Measurements from ENCODE around the gene TMPO.

Gene TMPO

DNA sequence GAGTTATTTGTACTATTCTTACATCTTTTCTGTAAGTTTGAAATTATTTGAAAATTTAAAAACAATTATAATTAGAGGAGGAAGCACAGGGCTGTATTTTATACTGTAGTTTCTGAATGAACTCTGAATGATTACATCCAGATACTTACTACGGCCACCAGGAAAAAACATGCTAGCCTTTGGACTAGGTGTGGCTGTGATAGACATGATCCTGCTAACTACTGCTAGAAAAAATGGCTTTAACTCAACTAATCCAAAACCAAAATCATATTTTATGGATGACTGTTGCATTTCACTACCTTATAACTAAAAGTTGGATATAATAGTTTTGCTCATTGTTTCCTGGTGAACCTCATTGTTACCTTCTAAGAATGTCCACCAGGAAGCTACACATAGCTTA, 63.0 kb downstream of the TMPO start:
- no peak overlapping the region for H3K4me3 ChIP-seq (ENCODE audit: low read depth, low read length)
- no peaks in the 10 kb centered on the region for H3K27me3 ChIP-seq (ENCODE audit: control insufficient read depth, insufficient read depth, low read length)
- no peak overlapping the region for H3K4me2 ChIP-seq (ENCODE audit: low read length)
- H3K9me3 ChIP-seq (ENCODE audit: control insufficient read depth, low read length): no peaks in the 10 kb centered on the region
- H2AFZ ChIP-seq: peak overlapping the region; percentile 40
- no peaks in the 10 kb centered on the region for H3K79me2 ChIP-seq
- no peaks in the 10 kb centered on the region for H3K36me3 ChIP-seq (ENCODE audit: control insufficient read depth, insufficient read depth, low read length)
- no peak overlapping the region for H3K9ac ChIP-seq
- no peaks in the 10 kb centered on the region for H3K4me1 ChIP-seq
- no peak overlapping the region for H3K27ac ChIP-seq
- TF ChIP-seq, protein P1, sequence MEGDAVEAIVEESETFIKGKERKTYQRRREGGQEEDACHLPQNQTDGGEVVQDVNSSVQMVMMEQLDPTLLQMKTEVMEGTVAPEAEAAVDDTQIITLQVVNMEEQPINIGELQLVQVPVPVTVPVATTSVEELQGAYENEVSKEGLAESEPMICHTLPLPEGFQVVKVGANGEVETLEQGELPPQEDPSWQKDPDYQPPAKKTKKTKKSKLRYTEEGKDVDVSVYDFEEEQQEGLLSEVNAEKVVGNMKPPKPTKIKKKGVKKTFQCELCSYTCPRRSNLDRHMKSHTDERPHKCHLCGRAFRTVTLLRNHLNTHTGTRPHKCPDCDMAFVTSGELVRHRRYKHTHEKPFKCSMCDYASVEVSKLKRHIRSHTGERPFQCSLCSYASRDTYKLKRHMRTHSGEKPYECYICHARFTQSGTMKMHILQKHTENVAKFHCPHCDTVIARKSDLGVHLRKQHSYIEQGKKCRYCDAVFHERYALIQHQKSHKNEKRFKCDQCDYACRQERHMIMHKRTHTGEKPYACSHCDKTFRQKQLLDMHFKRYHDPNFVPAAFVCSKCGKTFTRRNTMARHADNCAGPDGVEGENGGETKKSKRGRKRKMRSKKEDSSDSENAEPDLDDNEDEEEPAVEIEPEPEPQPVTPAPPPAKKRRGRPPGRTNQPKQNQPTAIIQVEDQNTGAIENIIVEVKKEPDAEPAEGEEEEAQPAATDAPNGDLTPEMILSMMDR (IDR thresholded peaks at IDR 0.05): no peak

- Histone ChIP-seq H3K27ac (no peak overlapping the region), H3K4me1 (no peaks in the 10 kb centered on the region), H2AFZ (peak overlapping the region; percentile 40), H3K79me2 (no peaks in the 10 kb centered on the region), H3K4me2 (ENCODE audit: low read length) (no peak overlapping the region), H3K4me3 (ENCODE audit: low read depth, low read length) (no peak overlapping the region), H3K27me3 (ENCODE audit: control insufficient read depth, insufficient read depth, low read length) (no peaks in the 10 kb centered on the region), H3K9me3 (ENCODE audit: control insufficient read depth, low read length) (no peaks in the 10 kb centered on the region), H3K36me3 (ENCODE audit: control insufficient read depth, insufficient read depth, low read length) (no peaks in the 10 kb centered on the region), H3K9ac (no peak overlapping the region)
- TF ChIP-seq, protein P1 (IDR thresholded peaks at IDR 0.05): no peak
Measured at GRCh38 chr12:98578821-98579220, 63.4 kb downstream of the TMPO start.

- TF ChIP-seq, protein P1 (IDR thresholded peaks at IDR 0.05): no peak
- H3K36me3 ChIP-seq (ENCODE audit: control insufficient read depth, insufficient read depth, low read length): no peaks in the 10 kb centered on the region
- no peak overlapping the region for H3K27ac ChIP-seq
- no peaks in the 10 kb centered on the region for H3K4me1 ChIP-seq
- H3K4me2 ChIP-seq (ENCODE audit: low read length): no peak overlapping the region
- H3K4me3 ChIP-seq (ENCODE audit: low read depth, low read length): no peak overlapping the region
- no peak overlapping the region for H3K9ac ChIP-seq
- no peaks in the 10 kb centered on the region for H3K79me2 ChIP-seq
- H2AFZ ChIP-seq: no peak overlapping the region
- no peaks in the 10 kb centered on the region for H3K9me3 ChIP-seq (ENCODE audit: control insufficient read depth, low read length)
- H3K27me3 ChIP-seq (ENCODE audit: control insufficient read depth, insufficient read depth, low read length): no peaks in the 10 kb centered on the region
Measured at GRCh38 chr12:98579347-98579746, 64.0 kb downstream of the TMPO start.

DNA sequence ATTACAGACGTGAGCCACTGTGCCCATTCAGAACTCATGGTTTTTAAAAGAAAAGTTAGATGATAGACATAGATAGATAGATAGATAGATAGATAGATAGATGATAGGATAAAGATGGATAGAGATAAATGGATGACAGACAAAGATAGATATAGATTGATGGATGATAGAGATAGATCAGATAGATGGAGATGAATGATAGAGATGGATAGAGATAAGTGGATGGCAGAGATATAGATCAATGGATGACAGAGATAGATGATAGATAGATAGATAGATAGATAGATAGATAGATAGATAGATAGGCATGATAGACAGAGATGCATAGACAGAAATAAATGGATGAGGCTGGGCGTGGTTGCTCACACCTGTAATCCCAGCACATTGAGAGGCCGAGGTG, 64.4 kb downstream of the TMPO start:
- Histone ChIP-seq H3K4me2 (ENCODE audit: low read length) (no peak overlapping the region), H3K36me3 (ENCODE audit: control insufficient read depth, insufficient read depth, low read length) (no peaks in the 10 kb centered on the region), H3K4me3 (ENCODE audit: low read depth, low read length) (no peak overlapping the region), H3K9ac (no peak overlapping the region), H3K4me1 (no peaks in the 10 kb centered on the region), H2AFZ (no peak overlapping the region), H3K27me3 (ENCODE audit: control insufficient read depth, insufficient read depth, low read length) (no peaks in the 10 kb centered on the region), H3K27ac (no peak overlapping the region), H3K79me2 (no peaks in the 10 kb centered on the region), H3K9me3 (ENCODE audit: control insufficient read depth, low read length) (no peaks in the 10 kb centered on the region)
- TF ChIP-seq, protein P1 (IDR thresholded peaks at IDR 0.05): no peak

GRCh38 chr12:98580695-98581094, 65.3 kb downstream of the TMPO start:
- Histone ChIP-seq H3K4me3 (ENCODE audit: low read depth, low read length) (no peak overlapping the region), H3K79me2 (no peaks in the 10 kb centered on the region), H3K36me3 (ENCODE audit: control insufficient read depth, insufficient read depth, low read length) (no peaks in the 10 kb centered on the region), H3K27ac (no peak overlapping the region), H2AFZ (no peak overlapping the region), H3K4me1 (no peaks in the 10 kb centered on the region), H3K27me3 (ENCODE audit: control insufficient read depth, insufficient read depth, low read length) (no peaks in the 10 kb centered on the region), H3K4me2 (ENCODE audit: low read length) (no peak overlapping the region), H3K9ac (no peak overlapping the region), H3K9me3 (ENCODE audit: control insufficient read depth, low read length) (no peaks in the 10 kb centered on the region)
- TF ChIP-seq, protein P1 (IDR thresholded peaks at IDR 0.05): no peak
